ENCODE results near the gene SLC2A14.
"Not testable (repeated sequence)": the region's sequence is repeated elsewhere in the genome, so short reads cannot be mapped to it uniquely, and the experiment has no call there.

The SLC2A14 gene

GRCh38 chr12:7793211-7793610 lies 79.5 kb downstream of the SLC2A14 start:
- in situ Hi-C loops (cut with HindIII; ENCODE audit: low pct_unique_long_range_greater_than_20kb, low sequenced_read_pairs): no loop called here
- DNase-seq (ENCODE audit: low read depth in 1 of 2, low spot score in 1 of 2): no peak
- no peak for TF ChIP-seq JUND (IDR thresholded peaks at IDR 0.05; ENCODE audit: low read depth)

- DNase-seq (ENCODE audit: low read depth in 1 of 2, low spot score in 1 of 2); in situ Hi-C loops (cut with HindIII; ENCODE audit: low pct_unique_long_range_greater_than_20kb, low sequenced_read_pairs): not testable (repeated sequence)
These were observed 83.7 kb downstream of the SLC2A14 start, which contains the start of gene NANOG for GRCh38 chr12:7788884-7789528. Gene NANOG (plus strand): TSS chr12:7789402. CDS start chr12:7789615, 213 bp downstream.

GRCh38 chr12:7788294-7788660 lies 84.4 kb downstream of the SLC2A14 start:
- no peak for TF ChIP-seq JUND (IDR thresholded peaks at IDR 0.05; ENCODE audit: low read depth)
- in situ Hi-C loops (cut with HindIII; ENCODE audit: low pct_unique_long_range_greater_than_20kb, low sequenced_read_pairs): no loop called here
- DNase-seq (ENCODE audit: low read depth in 1 of 2, low spot score in 1 of 2): no peak

GRCh38 chr12:7787574-7788293 lies 85.0 kb downstream of the SLC2A14 start:
- no peak for TF ChIP-seq JUND (IDR thresholded peaks at IDR 0.05; ENCODE audit: low read depth)
- in situ Hi-C loops (cut with HindIII; ENCODE audit: low pct_unique_long_range_greater_than_20kb, low sequenced_read_pairs): no loop called here
- DNase-seq (ENCODE audit: low read depth in 1 of 2, low spot score in 1 of 2): no peak

GRCh38 chr12:7784701-7785100 lies 88.0 kb downstream of the SLC2A14 start:
- TF ChIP-seq JUND (IDR thresholded peaks at IDR 0.05; ENCODE audit: low read depth): no peak
- in situ Hi-C loops (cut with HindIII; ENCODE audit: low pct_unique_long_range_greater_than_20kb, low sequenced_read_pairs): no loop called here
- DNase-seq (ENCODE audit: low read depth in 1 of 2, low spot score in 1 of 2): no peak

GRCh38 chr12:7783433-7783832 lies 89.3 kb downstream of the SLC2A14 start:
- DNase-seq (ENCODE audit: low read depth in 1 of 2, low spot score in 1 of 2); in situ Hi-C loops (cut with HindIII; ENCODE audit: low pct_unique_long_range_greater_than_20kb, low sequenced_read_pairs): not testable (repeated sequence)

- in situ Hi-C loops (cut with HindIII; ENCODE audit: low pct_unique_long_range_greater_than_20kb, low sequenced_read_pairs): no loop called here
- no peak for TF ChIP-seq JUND (IDR thresholded peaks at IDR 0.05; ENCODE audit: low read depth)
- DNase-seq (ENCODE audit: low read depth in 1 of 2, low spot score in 1 of 2): no peak
These were observed 90.7 kb downstream of the SLC2A14 start for GRCh38 chr12:7782055-7782454.

GRCh38 chr12:7781274-7781673 lies 91.4 kb downstream of the SLC2A14 start:
- no peak for TF ChIP-seq JUND (IDR thresholded peaks at IDR 0.05; ENCODE audit: low read depth)
- in situ Hi-C loops (cut with HindIII; ENCODE audit: low pct_unique_long_range_greater_than_20kb, low sequenced_read_pairs): no loop called here
- no peak for DNase-seq (ENCODE audit: low read depth in 1 of 2, low spot score in 1 of 2)

GRCh38 chr12:7769999-7770398 lies 102.7 kb downstream of the SLC2A14 start:
- in situ Hi-C loops (cut with HindIII; ENCODE audit: low pct_unique_long_range_greater_than_20kb, low sequenced_read_pairs): no loop called here
- DNase-seq (ENCODE audit: low read depth in 1 of 2, low spot score in 1 of 2): no peak
- no peak for TF ChIP-seq JUND (IDR thresholded peaks at IDR 0.05; ENCODE audit: low read depth)

Measured in T47D (cell line).